GM23338 (cell line): ENCODE measurements around the gene SLC15A1. TPM values are rescaled to one million over a fixed set of nuclear protein-coding genes. Genes with fewer than 3 reads are reported as not detected.

ENCODE experiments used
- ATAC-seq: fragments of 200-7000 bp; cut with Tn5 transposase; 3 replicates; pipeline ENCODE4 v1.9.1; 2020
- DNase-seq: peaks from one replicate; pipeline ENCODE4 v3.0.0-alpha.2; 2015; ENCODE audit warnings: low spot score
- H2AFZ ChIP-seq: fragments of 200-600 bp; sonication (generic); 2 replicates; pipeline ENCODE4 v1.8.0; 2016; ENCODE audit warnings: antibody characterized with exemption, mild to moderate bottlenecking, moderate library complexity
- H3F3A ChIP-seq: fragments of 200-600 bp; sonication (generic); replicated peaks from 2 replicates; pipeline ENCODE4 v1.8.0; 2017; ENCODE audit warnings: antibody characterized with exemption, mixed run types, low read depth
- H3K27ac ChIP-seq: fragments of 200-600 bp; sonication (generic); 2 replicates; pipeline ENCODE4 v1.6.1; 2016; ENCODE audit warnings: low read depth
- H3K27me3 ChIP-seq: fragments of 200-600 bp; sonication (generic); 2 replicates; pipeline ENCODE4 v1.8.0; 2016; ENCODE audit warnings: mild to moderate bottlenecking, mixed run types, moderate library complexity; ENCODE audit not compliant: insufficient read depth
- H3K36me3 ChIP-seq: fragments of 200-600 bp; sonication (generic); 2 replicates; pipeline ENCODE4 v1.8.0; 2016; ENCODE audit warnings: mild to moderate bottlenecking; ENCODE audit not compliant: insufficient read depth
- H3K4me1 ChIP-seq: fragments of 200-600 bp; sonication (generic); 2 replicates; pipeline ENCODE4 v1.8.0; 2016; ENCODE audit warnings: mild to moderate bottlenecking, moderate library complexity; ENCODE audit not compliant: insufficient read depth
- H3K4me2 ChIP-seq: fragments of 200-600 bp; sonication (generic); 2 replicates; pipeline ENCODE4 v1.7.1; 2017; ENCODE audit warnings: mixed run types
- H3K4me3 ChIP-seq: fragments of 200-600 bp; sonication (generic); 2 replicates; pipeline ENCODE4 v1.6.1; 2016; ENCODE audit warnings: mixed run types
- H3K79me2 ChIP-seq: fragments of 200-600 bp; sonication (generic); replicated peaks from 2 replicates; pipeline ENCODE4 v1.8.0; 2017; ENCODE audit warnings: mild to moderate bottlenecking; ENCODE audit not compliant: insufficient read depth
- H3K9me2 ChIP-seq: fragments of 200-600 bp; sonication (generic); 2 replicates; pipeline ENCODE4 v1.8.0; 2017; ENCODE audit not compliant: insufficient read depth
- H4K20me1 ChIP-seq: fragments of 200-600 bp; sonication (generic); replicated peaks from 2 replicates; pipeline ENCODE4 v1.8.0; 2017; ENCODE audit warnings: mild to moderate bottlenecking; ENCODE audit not compliant: insufficient read depth
- H3K27ac Mint-ChIP-seq: 2 replicates; pipeline ENCODE4 v1.8.0; 2020; ENCODE audit warnings: inconsistent platforms, mild to moderate bottlenecking, moderate library complexity, mixed read lengths
- H3K27me3 Mint-ChIP-seq: 3 replicates; pipeline ENCODE4 v1.8.0; 2022; ENCODE audit warnings: low read depth, mild to moderate bottlenecking, moderate library complexity, mixed read lengths, inconsistent platforms; ENCODE audit not compliant: insufficient read depth, poor library complexity
- H3K36me3 Mint-ChIP-seq: 3 replicates; pipeline ENCODE4 v1.8.0; 2021; ENCODE audit warnings: low read depth, mild to moderate bottlenecking, inconsistent platforms, moderate library complexity, mixed read lengths
- H3K4me1 Mint-ChIP-seq: 3 replicates; pipeline ENCODE4 v1.8.0; 2020; ENCODE audit warnings: mild to moderate bottlenecking, inconsistent platforms, mixed read lengths
- H3K4me3 Mint-ChIP-seq: 3 replicates; pipeline ENCODE4 v1.8.0; 2021; ENCODE audit warnings: moderate library complexity, mild to moderate bottlenecking, inconsistent platforms, mixed read lengths
- H3K9me3 Mint-ChIP-seq: 3 replicates; pipeline ENCODE4 v1.8.0; 2020; ENCODE audit warnings: moderate library complexity, mild to moderate bottlenecking, inconsistent platforms, mixed read lengths
- CREB1 ChIP-seq: fragments of 250-450 bp; sonication (Bioruptor Pico); IDR thresholded peaks from 2 replicates; pipeline ENCODE4 v1.5.0; 2020; ENCODE audit warnings: low read depth, mild to moderate bottlenecking, moderate library complexity
- EZH2 ChIP-seq: fragments of 200-600 bp; sonication (generic); IDR thresholded peaks from one replicate; pipeline ENCODE4 v1.8.0; 2017; ENCODE audit warnings: antibody characterized with exemption, mild to moderate bottlenecking, low read depth; ENCODE audit not compliant: unreplicated experiment
- EZH2phosphoT487 ChIP-seq: fragments of 200-600 bp; sonication (generic); IDR thresholded peaks from one replicate; pipeline ENCODE4 v1.8.1; 2018; ENCODE audit warnings: antibody characterized with exemption; ENCODE audit not compliant: unreplicated experiment
- JUNB ChIP-seq: IDR thresholded peaks from one replicate; pipeline ENCODE4 v1.6.1; 2016; ENCODE audit warnings: antibody characterized with exemption; ENCODE audit not compliant: unreplicated experiment
- NANOG ChIP-seq: IDR thresholded peaks from 2 replicates; pipeline ENCODE4 v1.6.1; 2016; ENCODE audit warnings: antibody characterized with exemption, borderline replicate concordance
- POLR2AphosphoS5 ChIP-seq: IDR thresholded peaks from 2 replicates; pipeline ENCODE4 v1.6.1; 2016; ENCODE audit warnings: antibody characterized with exemption, low read depth
- STAT1 ChIP-seq: IDR thresholded peaks from one replicate; pipeline ENCODE4 v1.6.1; 2016; ENCODE audit warnings: antibody characterized with exemption; ENCODE audit not compliant: unreplicated experiment
- ZNF114 ChIP-seq: fragments of 250-450 bp; sonication (Bioruptor Pico); IDR thresholded peaks from 2 replicates; pipeline ENCODE4 v1.5.0; 2020; ENCODE audit warnings: mild to moderate bottlenecking, moderate library complexity
- ZNF331 ChIP-seq: fragments of 250-450 bp; sonication (Bioruptor Pico); IDR thresholded peaks from 2 replicates; pipeline ENCODE4 v1.5.0; 2020; ENCODE audit warnings: low read depth, mild to moderate bottlenecking, moderate library complexity
- polyA plus RNA-seq: library from polyadenylated mRNA; unstranded; fragments of >200 nt; fragmentation: Nextera tagmentation; extraction: Ambion mirVana; gene quantifications from 2 replicates; pipeline ENCODE4 v1.2.1, GENCODE V29; 2016
- total RNA-seq: library from RNA; depleted of rRNA; stranded (reverse); fragments of >200 nt; shearing (Covaris generic); gene quantifications from 2 replicates; pipeline ENCODE4 v1.2.3, GENCODE V29; 2014
- TF ChIP-seq, protein P1 (sequence below): IDR thresholded peaks from 2 replicates; pipeline ENCODE4 v1.6.1; 2016; ENCODE audit warnings: antibody characterized with exemption
- TF ChIP-seq, protein P2 (sequence below), 2 experiments: fragments of 200-600 bp in 1 of 2; sonication (generic) in 1 of 2; conservative IDR thresholded peaks; 2 replicates each; pipeline versions ENCODE4 v1.5.1 to v1.6.1; 2016 to 2017; ENCODE audit warnings: antibody characterized with exemption in 2 of 2, low read depth in 2 of 2, mild to moderate bottlenecking in 2 of 2, moderate library complexity in 1 of 2
- TF ChIP-seq, protein P3 (sequence below): IDR thresholded peaks from one replicate; pipeline ENCODE4 v1.6.1; 2018; ENCODE audit warnings: antibody characterized with exemption; ENCODE audit not compliant: unreplicated experiment
- TF ChIP-seq, protein P4 (sequence below): fragments of 250-450 bp; sonication (Bioruptor Pico); IDR thresholded peaks from 2 replicates; pipeline ENCODE4 v1.5.0; 2020; ENCODE audit warnings: mild to moderate bottlenecking, moderate library complexity

The SLC15A1 gene
- total and polyA plus RNA-seq, 2 experiments from 2014 or later: 1.6 to 3.0 TPM

DNA sequence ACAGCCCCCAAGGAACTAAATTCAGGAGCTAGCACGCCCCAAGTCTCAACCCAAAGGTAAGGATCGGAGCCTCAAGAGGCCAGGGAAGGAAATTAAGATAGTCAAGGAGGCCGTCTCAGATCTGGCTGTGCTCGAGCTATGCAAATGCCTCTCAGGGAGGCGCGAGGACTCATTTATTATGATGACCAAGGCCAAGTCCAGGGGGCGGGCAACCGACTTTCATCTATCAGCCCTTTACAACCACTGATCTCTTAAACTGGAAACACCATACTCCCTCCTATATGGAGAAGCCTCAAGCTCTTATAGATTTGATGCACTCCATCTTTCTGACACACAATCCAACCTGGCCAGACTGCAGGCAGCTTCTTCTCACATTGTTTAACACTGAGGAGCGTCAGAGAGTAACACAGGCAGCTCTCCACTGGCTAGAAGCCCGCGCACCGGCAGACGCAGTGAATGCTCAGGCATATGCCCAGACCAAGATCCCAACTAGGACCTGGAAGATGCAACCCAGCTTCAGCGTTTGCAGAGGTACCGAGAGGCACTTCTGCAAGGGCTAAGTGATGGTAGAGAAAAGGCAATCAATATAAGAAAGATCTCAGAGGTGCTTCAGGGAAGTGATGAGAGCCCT is 9.6 kb upstream of the SLC15A1 start:
- Mint-ChIP-seq H3K27ac (no peak overlapping the region), H3K9me3 (peaks cover 11% of the 10 kb centered on the region; the same call in 2 of the 3 replicates)

More for the DNA sequence above, 9.6 kb upstream of the SLC15A1 start:
- no peak overlapping the region for H3K4me2 ChIP-seq
- H3F3A ChIP-seq: no peaks in the 10 kb centered on the region
- H3K4me1 ChIP-seq: no peaks in the 10 kb centered on the region; the same call in 1 of the 2 replicates
- peak overlapping the region; percentile 56; the same call in 1 of the 2 replicates for H2AFZ ChIP-seq
- no peak overlapping the region for H3K27ac ChIP-seq
- TF ChIP-seq, protein P1, sequence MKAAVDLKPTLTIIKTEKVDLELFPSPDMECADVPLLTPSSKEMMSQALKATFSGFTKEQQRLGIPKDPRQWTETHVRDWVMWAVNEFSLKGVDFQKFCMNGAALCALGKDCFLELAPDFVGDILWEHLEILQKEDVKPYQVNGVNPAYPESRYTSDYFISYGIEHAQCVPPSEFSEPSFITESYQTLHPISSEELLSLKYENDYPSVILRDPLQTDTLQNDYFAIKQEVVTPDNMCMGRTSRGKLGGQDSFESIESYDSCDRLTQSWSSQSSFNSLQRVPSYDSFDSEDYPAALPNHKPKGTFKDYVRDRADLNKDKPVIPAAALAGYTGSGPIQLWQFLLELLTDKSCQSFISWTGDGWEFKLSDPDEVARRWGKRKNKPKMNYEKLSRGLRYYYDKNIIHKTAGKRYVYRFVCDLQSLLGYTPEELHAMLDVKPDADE: no peak
- TF ChIP-seq CREB1 (no peak), EZH2phosphoT487 (no peak), NANOG (no peak), JUNB (no peak), STAT1 (no peak), ZNF114 (CRISPR knock-in tag) (no peak), EZH2 (no peak), POLR2AphosphoS5 (no peak), ZNF331 (CRISPR knock-in tag) (no peak)
- TF ChIP-seq, protein P2, sequence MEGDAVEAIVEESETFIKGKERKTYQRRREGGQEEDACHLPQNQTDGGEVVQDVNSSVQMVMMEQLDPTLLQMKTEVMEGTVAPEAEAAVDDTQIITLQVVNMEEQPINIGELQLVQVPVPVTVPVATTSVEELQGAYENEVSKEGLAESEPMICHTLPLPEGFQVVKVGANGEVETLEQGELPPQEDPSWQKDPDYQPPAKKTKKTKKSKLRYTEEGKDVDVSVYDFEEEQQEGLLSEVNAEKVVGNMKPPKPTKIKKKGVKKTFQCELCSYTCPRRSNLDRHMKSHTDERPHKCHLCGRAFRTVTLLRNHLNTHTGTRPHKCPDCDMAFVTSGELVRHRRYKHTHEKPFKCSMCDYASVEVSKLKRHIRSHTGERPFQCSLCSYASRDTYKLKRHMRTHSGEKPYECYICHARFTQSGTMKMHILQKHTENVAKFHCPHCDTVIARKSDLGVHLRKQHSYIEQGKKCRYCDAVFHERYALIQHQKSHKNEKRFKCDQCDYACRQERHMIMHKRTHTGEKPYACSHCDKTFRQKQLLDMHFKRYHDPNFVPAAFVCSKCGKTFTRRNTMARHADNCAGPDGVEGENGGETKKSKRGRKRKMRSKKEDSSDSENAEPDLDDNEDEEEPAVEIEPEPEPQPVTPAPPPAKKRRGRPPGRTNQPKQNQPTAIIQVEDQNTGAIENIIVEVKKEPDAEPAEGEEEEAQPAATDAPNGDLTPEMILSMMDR (conservative IDR thresholded peaks at IDR 0.05; ENCODE audit: low read depth in 2 of 2): no peak
- TF ChIP-seq, protein P3, sequence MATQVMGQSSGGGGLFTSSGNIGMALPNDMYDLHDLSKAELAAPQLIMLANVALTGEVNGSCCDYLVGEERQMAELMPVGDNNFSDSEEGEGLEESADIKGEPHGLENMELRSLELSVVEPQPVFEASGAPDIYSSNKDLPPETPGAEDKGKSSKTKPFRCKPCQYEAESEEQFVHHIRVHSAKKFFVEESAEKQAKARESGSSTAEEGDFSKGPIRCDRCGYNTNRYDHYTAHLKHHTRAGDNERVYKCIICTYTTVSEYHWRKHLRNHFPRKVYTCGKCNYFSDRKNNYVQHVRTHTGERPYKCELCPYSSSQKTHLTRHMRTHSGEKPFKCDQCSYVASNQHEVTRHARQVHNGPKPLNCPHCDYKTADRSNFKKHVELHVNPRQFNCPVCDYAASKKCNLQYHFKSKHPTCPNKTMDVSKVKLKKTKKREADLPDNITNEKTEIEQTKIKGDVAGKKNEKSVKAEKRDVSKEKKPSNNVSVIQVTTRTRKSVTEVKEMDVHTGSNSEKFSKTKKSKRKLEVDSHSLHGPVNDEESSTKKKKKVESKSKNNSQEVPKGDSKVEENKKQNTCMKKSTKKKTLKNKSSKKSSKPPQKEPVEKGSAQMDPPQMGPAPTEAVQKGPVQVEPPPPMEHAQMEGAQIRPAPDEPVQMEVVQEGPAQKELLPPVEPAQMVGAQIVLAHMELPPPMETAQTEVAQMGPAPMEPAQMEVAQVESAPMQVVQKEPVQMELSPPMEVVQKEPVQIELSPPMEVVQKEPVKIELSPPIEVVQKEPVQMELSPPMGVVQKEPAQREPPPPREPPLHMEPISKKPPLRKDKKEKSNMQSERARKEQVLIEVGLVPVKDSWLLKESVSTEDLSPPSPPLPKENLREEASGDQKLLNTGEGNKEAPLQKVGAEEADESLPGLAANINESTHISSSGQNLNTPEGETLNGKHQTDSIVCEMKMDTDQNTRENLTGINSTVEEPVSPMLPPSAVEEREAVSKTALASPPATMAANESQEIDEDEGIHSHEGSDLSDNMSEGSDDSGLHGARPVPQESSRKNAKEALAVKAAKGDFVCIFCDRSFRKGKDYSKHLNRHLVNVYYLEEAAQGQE: no peak
- TF ChIP-seq, protein P4, sequence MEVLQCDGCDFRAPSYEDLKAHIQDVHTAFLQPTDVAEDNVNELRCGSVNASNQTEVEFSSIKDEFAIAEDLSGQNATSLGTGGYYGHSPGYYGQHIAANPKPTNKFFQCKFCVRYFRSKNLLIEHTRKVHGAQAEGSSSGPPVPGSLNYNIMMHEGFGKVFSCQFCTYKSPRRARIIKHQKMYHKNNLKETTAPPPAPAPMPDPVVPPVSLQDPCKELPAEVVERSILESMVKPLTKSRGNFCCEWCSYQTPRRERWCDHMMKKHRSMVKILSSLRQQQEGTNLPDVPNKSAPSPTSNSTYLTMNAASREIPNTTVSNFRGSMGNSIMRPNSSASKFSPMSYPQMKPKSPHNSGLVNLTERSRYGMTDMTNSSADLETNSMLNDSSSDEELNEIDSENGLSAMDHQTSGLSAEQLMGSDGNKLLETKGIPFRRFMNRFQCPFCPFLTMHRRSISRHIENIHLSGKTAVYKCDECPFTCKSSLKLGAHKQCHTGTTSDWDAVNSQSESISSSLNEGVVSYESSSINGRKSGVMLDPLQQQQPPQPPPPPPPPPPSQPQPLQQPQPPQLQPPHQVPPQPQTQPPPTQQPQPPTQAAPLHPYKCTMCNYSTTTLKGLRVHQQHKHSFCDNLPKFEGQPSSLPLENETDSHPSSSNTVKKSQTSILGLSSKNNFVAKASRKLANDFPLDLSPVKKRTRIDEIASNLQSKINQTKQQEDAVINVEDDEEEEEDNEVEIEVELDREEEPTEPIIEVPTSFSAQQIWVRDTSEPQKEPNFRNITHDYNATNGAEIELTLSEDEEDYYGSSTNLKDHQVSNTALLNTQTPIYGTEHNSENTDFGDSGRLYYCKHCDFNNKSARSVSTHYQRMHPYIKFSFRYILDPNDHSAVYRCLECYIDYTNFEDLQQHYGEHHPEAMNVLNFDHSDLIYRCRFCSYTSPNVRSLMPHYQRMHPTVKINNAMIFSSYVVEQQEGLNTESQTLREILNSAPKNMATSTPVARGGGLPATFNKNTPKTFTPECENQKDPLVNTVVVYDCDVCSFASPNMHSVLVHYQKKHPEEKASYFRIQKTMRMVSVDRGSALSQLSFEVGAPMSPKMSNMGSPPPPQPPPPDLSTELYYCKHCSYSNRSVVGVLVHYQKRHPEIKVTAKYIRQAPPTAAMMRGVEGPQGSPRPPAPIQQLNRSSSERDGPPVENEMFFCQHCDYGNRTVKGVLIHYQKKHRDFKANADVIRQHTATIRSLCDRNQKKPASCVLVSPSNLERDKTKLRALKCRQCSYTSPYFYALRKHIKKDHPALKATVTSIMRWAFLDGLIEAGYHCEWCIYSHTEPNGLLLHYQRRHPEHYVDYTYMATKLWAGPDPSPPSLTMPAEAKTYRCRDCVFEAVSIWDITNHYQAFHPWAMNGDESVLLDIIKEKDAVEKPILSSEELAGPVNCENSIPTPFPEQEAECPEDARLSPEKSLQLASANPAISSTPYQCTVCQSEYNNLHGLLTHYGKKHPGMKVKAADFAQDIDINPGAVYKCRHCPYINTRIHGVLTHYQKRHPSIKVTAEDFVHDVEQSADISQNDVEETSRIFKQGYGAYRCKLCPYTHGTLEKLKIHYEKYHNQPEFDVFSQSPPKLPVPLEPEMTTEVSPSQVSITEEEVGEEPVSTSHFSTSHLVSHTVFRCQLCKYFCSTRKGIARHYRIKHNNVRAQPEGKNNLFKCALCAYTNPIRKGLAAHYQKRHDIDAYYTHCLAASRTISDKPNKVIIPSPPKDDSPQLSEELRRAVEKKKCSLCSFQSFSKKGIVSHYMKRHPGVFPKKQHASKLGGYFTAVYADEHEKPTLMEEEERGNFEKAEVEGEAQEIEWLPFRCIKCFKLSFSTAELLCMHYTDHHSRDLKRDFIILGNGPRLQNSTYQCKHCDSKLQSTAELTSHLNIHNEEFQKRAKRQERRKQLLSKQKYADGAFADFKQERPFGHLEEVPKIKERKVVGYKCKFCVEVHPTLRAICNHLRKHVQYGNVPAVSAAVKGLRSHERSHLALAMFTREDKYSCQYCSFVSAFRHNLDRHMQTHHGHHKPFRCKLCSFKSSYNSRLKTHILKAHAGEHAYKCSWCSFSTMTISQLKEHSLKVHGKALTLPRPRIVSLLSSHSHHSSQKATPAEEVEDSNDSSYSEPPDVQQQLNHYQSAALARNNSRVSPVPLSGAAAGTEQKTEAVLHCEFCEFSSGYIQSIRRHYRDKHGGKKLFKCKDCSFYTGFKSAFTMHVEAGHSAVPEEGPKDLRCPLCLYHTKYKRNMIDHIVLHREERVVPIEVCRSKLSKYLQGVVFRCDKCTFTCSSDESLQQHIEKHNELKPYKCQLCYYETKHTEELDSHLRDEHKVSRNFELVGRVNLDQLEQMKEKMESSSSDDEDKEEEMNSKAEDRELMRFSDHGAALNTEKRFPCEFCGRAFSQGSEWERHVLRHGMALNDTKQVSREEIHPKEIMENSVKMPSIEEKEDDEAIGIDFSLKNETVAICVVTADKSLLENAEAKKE (CRISPR knock-in tag): no peak
- no peaks in the 10 kb centered on the region for H3K36me3 ChIP-seq
- no peaks in the 10 kb centered on the region for H3K27me3 ChIP-seq
- H3K9me2 ChIP-seq: peaks cover 4% of the 10 kb centered on the region; the same call in 1 of the 2 replicates
- H4K20me1 ChIP-seq: no peaks in the 10 kb centered on the region
- no peak for DNase-seq
- peaks cover 7% of the 10 kb centered on the region; the same call in 2 of the 3 replicates for H3K4me1 Mint-ChIP-seq
- H3K36me3 Mint-ChIP-seq: peaks cover 5% of the 10 kb centered on the region; the same call in 2 of the 3 replicates
- H3K79me2 ChIP-seq: no peaks in the 10 kb centered on the region
- H3K4me3 Mint-ChIP-seq: no peak overlapping the region
- ATAC-seq: no peak
- H3K27me3 Mint-ChIP-seq: peaks cover 7% of the 10 kb centered on the region
- no peak overlapping the region for H3K4me3 ChIP-seq
